Keratinocyte (primary cell): ENCODE results near the gene MORF4L1. TPM values are rescaled to one million over a fixed set of nuclear protein-coding genes. Genes with fewer than 3 reads are reported as not detected.

Experiments
- DNase-seq: peaks from one replicate; pipeline ENCODE4 v3.0.0-alpha.2; 2011; ENCODE audit warnings: low read depth, missing footprints, low spot score
- FAIRE-seq: peaks from 2 replicates; lab custom pipeline; 2011; peaks lifted over from hg19 to GRCh38; lab: Jason Lieb, UNC
- H2AFZ ChIP-seq: 2 replicates; pipeline ENCODE4 v1.6.0; 2012; ENCODE audit warnings: low read length, control low read depth, inconsistent platforms; ENCODE audit not compliant: control insufficient read depth
- H3K27ac ChIP-seq: 2 replicates; pipeline ENCODE4 v1.5.1; 2011; ENCODE audit warnings: low read length; ENCODE audit not compliant: control insufficient read depth, insufficient read depth
- H3K27me3 ChIP-seq: 3 replicates; pipeline ENCODE4 v1.6.0; 2011; ENCODE audit warnings: low read length; ENCODE audit not compliant: control insufficient read depth, insufficient read depth; ENCODE audit errors: extremely low read depth
- H3K36me3 ChIP-seq, 2 experiments: 2 replicates in 1 of 2; 3 replicates in 1 of 2; pipeline ENCODE4 v1.5.1; 2011; ENCODE audit warnings: low read length in 2 of 2, mild to moderate bottlenecking in 1 of 2; ENCODE audit not compliant: control insufficient read depth in 2 of 2, insufficient read depth in 2 of 2; ENCODE audit errors: extremely low read depth in 1 of 2
- H3K4me1 ChIP-seq: 3 replicates; pipeline ENCODE4 v1.5.1; 2011; ENCODE audit warnings: low read length; ENCODE audit not compliant: control insufficient read depth, insufficient read depth; ENCODE audit errors: extremely low read depth
- H3K4me2 ChIP-seq: 3 replicates; pipeline ENCODE4 v1.6.0; 2011; ENCODE audit warnings: low read depth, low read length; ENCODE audit not compliant: control insufficient read depth, insufficient read depth; ENCODE audit errors: extremely low read depth
- H3K4me3 ChIP-seq, 3 experiments: fragments of 200-600 bp in 1 of 3; sonication (generic) in 1 of 3; 2 replicates in 2 of 3; 3 replicates in 1 of 3; pipeline ENCODE4 v1.5.1; 2011 to 2016; ENCODE audit warnings: low read length in 3 of 3, mild to moderate bottlenecking in 3 of 3, control low read depth in 2 of 3, inconsistent platforms in 1 of 3, low read depth in 1 of 3, mixed read lengths in 1 of 3, mixed run types in 1 of 3, moderate library complexity in 1 of 3; ENCODE audit not compliant: control insufficient read depth in 2 of 3, insufficient read depth in 2 of 3; ENCODE audit errors: extremely low read depth in 1 of 3
- H3K79me2 ChIP-seq: 2 replicates; pipeline ENCODE4 v1.6.0; 2012; ENCODE audit warnings: low read length; ENCODE audit not compliant: control insufficient read depth, insufficient read depth
- H3K9ac ChIP-seq: 3 replicates; pipeline ENCODE4 v1.6.0; 2011; ENCODE audit warnings: low read length; ENCODE audit not compliant: control insufficient read depth, insufficient read depth; ENCODE audit errors: extremely low read depth
- H3K9me1 ChIP-seq: 3 replicates; pipeline ENCODE4 v1.6.0; 2011; ENCODE audit warnings: low read length; ENCODE audit not compliant: control insufficient read depth, insufficient read depth; ENCODE audit errors: extremely low read depth
- H3K9me3 ChIP-seq: 2 replicates; pipeline ENCODE4 v1.5.1; 2012; ENCODE audit warnings: low read depth, low read length; ENCODE audit not compliant: control insufficient read depth
- H4K20me1 ChIP-seq: 3 replicates; pipeline ENCODE4 v1.6.0; 2011; ENCODE audit warnings: low read length; ENCODE audit not compliant: control insufficient read depth, insufficient read depth; ENCODE audit errors: extremely low read depth
- EZH2 ChIP-seq: IDR thresholded peaks from one replicate; pipeline ENCODE4 v1.6.1; 2012; ENCODE audit warnings: inconsistent platforms, mild to moderate bottlenecking, low read length, moderate library complexity
- dilution Hi-C: fragments of 300-500 bp; cut with MboI; formaldehyde crosslinking; loops from one replicate; pipeline ENCODE4 v1.7.0; 2020; ENCODE audit warnings: low sequenced_read_pairs; ENCODE audit not compliant: extremely low pct_ligation_motif_present
- polyA plus RNA-seq, 5 experiments: library from polyadenylated mRNA; depleted of rRNA in 3 of 5; stranded (reverse) in 3 of 5; stranded (forward) in 1 of 5; unstranded in 1 of 5; fragments of >200 nt; gene quantifications; 1 replicate in 1 of 5; 2 replicates in 3 of 5; 3 replicates in 1 of 5; pipeline versions ENCODE4 v1.2.1 to v1.2.3, GENCODE V29; 2011 to 2012; ENCODE audit warnings: missing spikeins in 2 of 5, low read depth in 1 of 5, low replicate concordance in 1 of 5
- TF ChIP-seq, protein P1 (sequence below), 3 experiments: IDR thresholded peaks in 1 of 3; conservative IDR thresholded peaks in 1 of 3; optimal IDR thresholded peaks in 1 of 3; 2 replicates in 2 of 3; 3 replicates in 1 of 3; pipeline versions ENCODE3 to v1.5.1; 2011; ENCODE audit warnings: low read length in 3 of 3, mild to moderate bottlenecking in 3 of 3, moderate library complexity in 2 of 3, control low read depth in 1 of 3, inconsistent platforms in 1 of 3; ENCODE audit not compliant: insufficient read depth in 2 of 3; ENCODE audit errors: extremely low read depth in 1 of 3

MORF4L1 gene
- polyA plus RNA-seq, 1 donor (not counting 4 experiments of a cell fraction or from before 2014, with no cell fraction given): 281 TPM

DNA sequence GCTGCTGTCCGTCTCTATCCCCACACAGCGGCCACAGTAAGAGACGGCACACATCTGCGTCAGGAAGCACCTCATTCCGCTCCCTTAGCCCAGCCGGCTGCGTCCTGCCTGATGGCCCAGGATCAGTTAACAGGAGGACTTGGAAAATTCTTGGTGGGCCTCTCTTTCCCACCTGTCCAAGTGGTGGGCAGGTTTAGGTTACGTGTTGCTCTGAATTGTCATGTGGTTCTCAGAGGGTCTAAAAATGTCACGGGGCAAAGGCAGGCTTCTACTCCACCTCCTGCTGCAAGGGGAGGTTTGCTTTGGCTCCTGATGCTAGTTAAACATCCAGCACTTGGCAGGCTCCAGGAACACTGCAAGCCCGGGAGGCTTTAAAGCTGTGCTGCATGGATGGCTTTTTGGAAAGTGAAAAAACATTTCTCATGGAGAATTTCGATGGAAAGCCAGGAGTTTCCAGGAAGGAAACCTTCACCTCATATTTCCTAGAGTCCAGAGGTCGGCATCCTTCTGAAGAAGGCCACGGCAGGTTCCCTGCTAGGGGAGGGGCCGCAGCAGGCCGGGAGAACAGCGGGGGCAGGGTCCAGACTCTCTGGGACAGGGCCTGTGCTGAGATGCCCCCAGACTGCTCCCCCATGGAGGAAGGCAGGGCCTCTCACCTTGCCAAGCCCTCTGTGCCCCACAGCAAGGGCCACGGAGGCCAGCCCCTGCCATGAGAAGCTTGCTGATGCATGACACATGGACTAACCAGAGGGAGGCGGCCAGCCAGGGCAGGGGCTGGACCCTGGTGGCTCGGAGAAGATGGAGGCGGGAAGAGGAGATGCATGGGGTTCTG lies 61.3 kb downstream of the MORF4L1 start:
- Histone ChIP-seq H4K20me1 (peaks cover 3% of the 10 kb centered on the region), H3K4me1 (peaks cover 21% of the 10 kb centered on the region), H3K4me3 (no peak overlapping the region), H2AFZ (no peak overlapping the region), H3K27me3 (peaks cover 21% of the 10 kb centered on the region), H3K27ac (no peak overlapping the region), H3K9me3 (no peaks in the 10 kb centered on the region), H3K36me3 (no peaks in the 10 kb centered on the region), H3K79me2 (no peaks in the 10 kb centered on the region), H3K9me1 (no peaks in the 10 kb centered on the region), H3K9ac (no peak overlapping the region), H3K4me2 (no peak overlapping the region)
- TF ChIP-seq, protein P1, sequence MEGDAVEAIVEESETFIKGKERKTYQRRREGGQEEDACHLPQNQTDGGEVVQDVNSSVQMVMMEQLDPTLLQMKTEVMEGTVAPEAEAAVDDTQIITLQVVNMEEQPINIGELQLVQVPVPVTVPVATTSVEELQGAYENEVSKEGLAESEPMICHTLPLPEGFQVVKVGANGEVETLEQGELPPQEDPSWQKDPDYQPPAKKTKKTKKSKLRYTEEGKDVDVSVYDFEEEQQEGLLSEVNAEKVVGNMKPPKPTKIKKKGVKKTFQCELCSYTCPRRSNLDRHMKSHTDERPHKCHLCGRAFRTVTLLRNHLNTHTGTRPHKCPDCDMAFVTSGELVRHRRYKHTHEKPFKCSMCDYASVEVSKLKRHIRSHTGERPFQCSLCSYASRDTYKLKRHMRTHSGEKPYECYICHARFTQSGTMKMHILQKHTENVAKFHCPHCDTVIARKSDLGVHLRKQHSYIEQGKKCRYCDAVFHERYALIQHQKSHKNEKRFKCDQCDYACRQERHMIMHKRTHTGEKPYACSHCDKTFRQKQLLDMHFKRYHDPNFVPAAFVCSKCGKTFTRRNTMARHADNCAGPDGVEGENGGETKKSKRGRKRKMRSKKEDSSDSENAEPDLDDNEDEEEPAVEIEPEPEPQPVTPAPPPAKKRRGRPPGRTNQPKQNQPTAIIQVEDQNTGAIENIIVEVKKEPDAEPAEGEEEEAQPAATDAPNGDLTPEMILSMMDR (optimal IDR thresholded peaks at IDR 0.05 in 1 of 3, IDR thresholded peaks at IDR 0.05 in 1 of 3, conservative IDR thresholded peaks at IDR 0.05 in 1 of 3; ENCODE audit: extremely low read depth in 1 of 3, insufficient read depth in 2 of 3, low read length in 3 of 3): no peak
- TF ChIP-seq EZH2: no peak
- no peak for DNase-seq
- no peak for FAIRE-seq
- dilution Hi-C loops: no loop called here

DNA sequence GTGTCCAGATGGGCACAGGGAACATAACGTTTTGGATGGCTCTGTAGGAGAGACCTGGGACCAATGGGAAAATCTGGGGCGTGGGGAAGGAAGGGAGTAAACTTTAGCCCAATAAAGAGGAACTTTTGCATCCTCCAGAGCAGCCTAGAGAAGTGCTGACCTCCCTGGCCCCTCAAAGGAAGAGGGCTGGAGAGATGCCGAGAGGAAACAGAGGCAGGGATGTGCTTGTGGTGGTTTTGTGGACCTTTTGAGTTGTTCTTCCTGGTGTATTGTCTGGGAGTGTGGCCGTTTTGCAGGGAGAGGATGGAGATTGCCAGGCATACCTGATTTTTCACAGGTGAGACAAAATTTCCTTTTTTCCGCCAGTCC lies 61.9 kb downstream of the MORF4L1 start:
- Histone ChIP-seq H3K9me3 (no peaks in the 10 kb centered on the region), H3K36me3 (no peaks in the 10 kb centered on the region), H3K4me3 (no peak overlapping the region), H3K27me3 (peaks cover 21% of the 10 kb centered on the region), H3K27ac (no peak overlapping the region), H3K9me1 (no peaks in the 10 kb centered on the region), H4K20me1 (peaks cover 3% of the 10 kb centered on the region), H3K9ac (no peak overlapping the region), H3K4me1 (peaks cover 20% of the 10 kb centered on the region), H3K79me2 (no peaks in the 10 kb centered on the region), H3K4me2 (no peak overlapping the region), H2AFZ (no peak overlapping the region)
- TF ChIP-seq, protein P1 (optimal IDR thresholded peaks at IDR 0.05 in 1 of 3, IDR thresholded peaks at IDR 0.05 in 1 of 3, conservative IDR thresholded peaks at IDR 0.05 in 1 of 3; ENCODE audit: extremely low read depth in 1 of 3, insufficient read depth in 2 of 3, low read length in 3 of 3): no peak
- TF ChIP-seq EZH2: no peak
- FAIRE-seq: no peak
- dilution Hi-C loops: no loop called here
- no peak for DNase-seq
